Panc1 (cell line): ENCODE measurements around the gene IL22. TPM values are rescaled to one million over a fixed set of nuclear protein-coding genes. Genes with fewer than 3 reads are reported as not detected.

ENCODE experiments used
- ATAC-seq: fragments of 200-7000 bp; cut with Tn5 transposase; 2 replicates; pipeline ENCODE4 v1.9.1; 2020; ENCODE audit warnings: mild to moderate bottlenecking, moderate library complexity
- BruUV-seq: library from RNA; stranded (reverse); fragments of 400-500 nt; replicated peaks from 2 replicates; lab custom pipeline; 2021; lab: Mats Ljungman, UMichigan
- CTCF ChIA-PET: fragments of 300-600 bp; sonication (Branson Sonifier 250); formaldehyde crosslinking; loops from one replicate; lab custom pipeline; 2022; ENCODE audit warnings: antibody characterized with exemption; lab: Charles Lee
- POLR2A ChIA-PET: fragments of 300-600 bp; sonication (Branson Sonifier 250); formaldehyde crosslinking; loops from one replicate; lab custom pipeline; 2022; ENCODE audit warnings: antibody characterized with exemption; lab: Charles Lee
- DNase-seq: peaks from one replicate; pipeline ENCODE4 v3.0.0-alpha.2; 2010; ENCODE audit warnings: low read depth, low spot score
- H3K27ac ChIP-seq: 2 replicates; pipeline ENCODE4 v1.5.1; 2011; ENCODE audit warnings: mild to moderate bottlenecking, low read length, inconsistent platforms
- H3K27me3 ChIP-seq: fragments of 200-500 bp; sonication (Bioruptor generic); 2 replicates; pipeline ENCODE4 v1.6.0; 2014; ENCODE audit warnings: low read length, inconsistent platforms; ENCODE audit not compliant: control insufficient read depth, insufficient read depth
- H3K36me3 ChIP-seq: fragments of 200-500 bp; sonication (Bioruptor generic); 2 replicates; pipeline ENCODE4 v1.5.1; 2014; ENCODE audit warnings: inconsistent platforms, mild to moderate bottlenecking, low read length, moderate library complexity; ENCODE audit not compliant: control insufficient read depth, insufficient read depth
- H3K4me1 ChIP-seq: 2 replicates; pipeline ENCODE4 v1.5.1; 2011; ENCODE audit warnings: inconsistent platforms, mild to moderate bottlenecking, low read length, moderate library complexity; ENCODE audit not compliant: control insufficient read depth, insufficient read depth
- H3K4me3 ChIP-seq, 2 experiments: 2 replicates each; pipeline ENCODE4 v1.5.1; 2011 to 2012; ENCODE audit warnings: low read depth in 2 of 2, low read length in 2 of 2, mild to moderate bottlenecking in 2 of 2, inconsistent platforms in 1 of 2, moderate library complexity in 1 of 2
- H3K9me3 ChIP-seq: fragments of 200-500 bp; sonication (Bioruptor generic); 2 replicates; pipeline ENCODE4 v1.5.1; 2014; ENCODE audit warnings: low read depth, mild to moderate bottlenecking, inconsistent platforms, low read length, moderate library complexity; ENCODE audit not compliant: control insufficient read depth, insufficient read depth
- POLR2AphosphoS5 ChIP-seq: IDR thresholded peaks from 2 replicates; pipeline ENCODE4 v1.6.1; 2012; ENCODE audit warnings: mild to moderate bottlenecking, low read depth, low read length, moderate library complexity
- SIN3A ChIP-seq: IDR thresholded peaks from 2 replicates; pipeline ENCODE4 v1.6.1; 2012; ENCODE audit warnings: low read depth, mild to moderate bottlenecking, low read length, moderate library complexity, borderline replicate concordance; ENCODE audit not compliant: insufficient read depth
- TCF7L2 ChIP-seq: IDR thresholded peaks from 2 replicates; pipeline ENCODE4 v1.6.1; 2011; ENCODE audit warnings: mild to moderate bottlenecking, low read depth, low read length, inconsistent platforms
- in situ Hi-C: cut with HindIII; loops from 2 replicates; pipeline ENCODE4 v1.10.0; 2016; ENCODE audit warnings: low sequenced_read_pairs, low pct_unique_long_range_greater_than_20kb
- intact Hi-C: fragments of 100-400 bp; cut with micrococcal nuclease; formaldehyde crosslinking; loops from one replicate; pipeline ENCODE4 v1.10.0; 2022; ENCODE audit not compliant: unreplicated experiment
- total RNA-seq: library from RNA; stranded (reverse); gene quantifications from one replicate; pipeline ENCODE4 v1.2.1, GENCODE V29; 2021; ENCODE audit not compliant: unreplicated experiment
- TF ChIP-seq, protein P1 (sequence below), 2 experiments: IDR thresholded peaks; 2 replicates each; pipeline ENCODE4 v1.6.1; 2011 to 2012; ENCODE audit warnings: low read depth in 2 of 2, control low read depth in 1 of 2, low read length in 1 of 2, mild to moderate bottlenecking in 1 of 2, moderate library complexity in 1 of 2; ENCODE audit not compliant: insufficient read depth in 1 of 2
- TF ChIP-seq, protein P2 (sequence below): fragments of 450-650 bp; IDR thresholded peaks from 2 replicates; pipeline ENCODE4 v1.5.1; 2017; ENCODE audit warnings: mild to moderate bottlenecking

Gene IL22
- total RNA-seq, 1 experiment from 2014 or later, result not detected

DNA sequence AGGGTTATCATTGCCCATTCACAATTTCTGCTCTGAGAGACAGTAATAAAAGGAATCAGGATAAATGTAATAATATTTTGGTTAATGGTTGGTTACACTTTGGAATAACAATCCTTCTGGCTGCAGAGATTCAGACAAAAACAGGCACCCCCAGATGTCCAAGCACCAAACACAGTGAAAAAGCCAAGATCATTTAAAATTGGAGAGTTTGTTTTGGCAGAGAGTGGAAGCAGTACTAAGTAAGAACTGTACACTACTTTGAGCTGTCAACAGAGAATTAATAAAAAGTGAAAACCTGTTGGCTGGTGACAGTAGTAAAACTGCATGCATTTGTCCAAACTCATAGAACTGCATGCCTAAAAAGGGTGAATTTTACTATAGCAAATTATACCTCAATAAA, 15.6 kb upstream of the IL22 start:
- intact Hi-C loops (no loop called here), in situ Hi-C loops (no loop called here)
- ChIA-PET POLR2A (no interaction called here), CTCF (no interaction called here)
- no peak for DNase-seq
- H3K36me3 ChIP-seq, result no peaks in the 10 kb centered on the region
- no TSS peak for BruUV-seq
- TF ChIP-seq, protein P1, sequence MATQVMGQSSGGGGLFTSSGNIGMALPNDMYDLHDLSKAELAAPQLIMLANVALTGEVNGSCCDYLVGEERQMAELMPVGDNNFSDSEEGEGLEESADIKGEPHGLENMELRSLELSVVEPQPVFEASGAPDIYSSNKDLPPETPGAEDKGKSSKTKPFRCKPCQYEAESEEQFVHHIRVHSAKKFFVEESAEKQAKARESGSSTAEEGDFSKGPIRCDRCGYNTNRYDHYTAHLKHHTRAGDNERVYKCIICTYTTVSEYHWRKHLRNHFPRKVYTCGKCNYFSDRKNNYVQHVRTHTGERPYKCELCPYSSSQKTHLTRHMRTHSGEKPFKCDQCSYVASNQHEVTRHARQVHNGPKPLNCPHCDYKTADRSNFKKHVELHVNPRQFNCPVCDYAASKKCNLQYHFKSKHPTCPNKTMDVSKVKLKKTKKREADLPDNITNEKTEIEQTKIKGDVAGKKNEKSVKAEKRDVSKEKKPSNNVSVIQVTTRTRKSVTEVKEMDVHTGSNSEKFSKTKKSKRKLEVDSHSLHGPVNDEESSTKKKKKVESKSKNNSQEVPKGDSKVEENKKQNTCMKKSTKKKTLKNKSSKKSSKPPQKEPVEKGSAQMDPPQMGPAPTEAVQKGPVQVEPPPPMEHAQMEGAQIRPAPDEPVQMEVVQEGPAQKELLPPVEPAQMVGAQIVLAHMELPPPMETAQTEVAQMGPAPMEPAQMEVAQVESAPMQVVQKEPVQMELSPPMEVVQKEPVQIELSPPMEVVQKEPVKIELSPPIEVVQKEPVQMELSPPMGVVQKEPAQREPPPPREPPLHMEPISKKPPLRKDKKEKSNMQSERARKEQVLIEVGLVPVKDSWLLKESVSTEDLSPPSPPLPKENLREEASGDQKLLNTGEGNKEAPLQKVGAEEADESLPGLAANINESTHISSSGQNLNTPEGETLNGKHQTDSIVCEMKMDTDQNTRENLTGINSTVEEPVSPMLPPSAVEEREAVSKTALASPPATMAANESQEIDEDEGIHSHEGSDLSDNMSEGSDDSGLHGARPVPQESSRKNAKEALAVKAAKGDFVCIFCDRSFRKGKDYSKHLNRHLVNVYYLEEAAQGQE (IDR thresholded peaks at IDR 0.05; ENCODE audit: insufficient read depth in 1 of 2, low read depth in 2 of 2, low read length in 1 of 2), result no peak
- TF ChIP-seq, protein P2, sequence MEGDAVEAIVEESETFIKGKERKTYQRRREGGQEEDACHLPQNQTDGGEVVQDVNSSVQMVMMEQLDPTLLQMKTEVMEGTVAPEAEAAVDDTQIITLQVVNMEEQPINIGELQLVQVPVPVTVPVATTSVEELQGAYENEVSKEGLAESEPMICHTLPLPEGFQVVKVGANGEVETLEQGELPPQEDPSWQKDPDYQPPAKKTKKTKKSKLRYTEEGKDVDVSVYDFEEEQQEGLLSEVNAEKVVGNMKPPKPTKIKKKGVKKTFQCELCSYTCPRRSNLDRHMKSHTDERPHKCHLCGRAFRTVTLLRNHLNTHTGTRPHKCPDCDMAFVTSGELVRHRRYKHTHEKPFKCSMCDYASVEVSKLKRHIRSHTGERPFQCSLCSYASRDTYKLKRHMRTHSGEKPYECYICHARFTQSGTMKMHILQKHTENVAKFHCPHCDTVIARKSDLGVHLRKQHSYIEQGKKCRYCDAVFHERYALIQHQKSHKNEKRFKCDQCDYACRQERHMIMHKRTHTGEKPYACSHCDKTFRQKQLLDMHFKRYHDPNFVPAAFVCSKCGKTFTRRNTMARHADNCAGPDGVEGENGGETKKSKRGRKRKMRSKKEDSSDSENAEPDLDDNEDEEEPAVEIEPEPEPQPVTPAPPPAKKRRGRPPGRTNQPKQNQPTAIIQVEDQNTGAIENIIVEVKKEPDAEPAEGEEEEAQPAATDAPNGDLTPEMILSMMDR, result no peak
- TF ChIP-seq TCF7L2 (no peak), SIN3A (no peak), POLR2AphosphoS5 (no peak)
- no peak for ATAC-seq
- no peaks in the 10 kb centered on the region for H3K4me1 ChIP-seq
- H3K9me3 ChIP-seq, result no peaks in the 10 kb centered on the region
- H3K27ac ChIP-seq, result no peak overlapping the region
- H3K27me3 ChIP-seq, result no peaks in the 10 kb centered on the region
- no peak overlapping the region for H3K4me3 ChIP-seq

DNA sequence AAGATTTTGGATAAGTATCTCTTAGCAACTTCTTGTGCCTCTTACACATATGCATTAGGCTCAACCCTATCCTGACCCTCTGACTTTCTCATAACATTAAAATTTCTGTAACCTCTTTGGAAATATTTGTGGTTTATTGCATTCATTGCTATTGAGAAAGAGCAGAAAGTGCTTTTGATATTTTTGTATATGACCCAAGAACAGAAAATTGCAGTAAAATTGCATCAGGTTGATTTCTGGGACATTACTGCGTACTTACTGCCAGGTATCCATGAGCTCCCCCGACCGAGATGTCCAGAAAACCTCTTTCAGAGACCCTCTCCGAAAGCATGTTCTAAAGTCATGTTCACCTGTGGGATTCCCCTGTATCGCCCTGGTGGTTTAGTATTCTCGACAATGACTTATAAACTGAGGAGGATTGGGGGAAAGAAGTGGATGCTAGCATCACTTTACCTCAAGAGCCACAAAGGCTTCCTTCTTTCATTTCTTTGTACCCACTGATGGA, 14.5 kb upstream of the IL22 start:
- in situ Hi-C loops, result no loop called here
- Histone ChIP-seq H3K27me3 (no peaks in the 10 kb centered on the region), H3K36me3 (no peaks in the 10 kb centered on the region), H3K4me3 (no peak overlapping the region), H3K4me1 (no peaks in the 10 kb centered on the region), H3K9me3 (no peaks in the 10 kb centered on the region), H3K27ac (no peak overlapping the region)
- no TSS peak for BruUV-seq
- ATAC-seq, result no peak
- TF ChIP-seq, protein P2, result no peak
- TF ChIP-seq POLR2AphosphoS5 (no peak), TCF7L2 (no peak), SIN3A (no peak)
- TF ChIP-seq, protein P1 (IDR thresholded peaks at IDR 0.05; ENCODE audit: insufficient read depth in 1 of 2, low read depth in 2 of 2, low read length in 1 of 2), result no peak
- ChIA-PET POLR2A (no interaction called here), CTCF (no interaction called here)
- no peak for DNase-seq
- intact Hi-C loops, result no loop called here
